Measurements from ENCODE around the gene EMX2.
"Not testable (repeated sequence)": the region's sequence is repeated elsewhere in the genome, so short reads cannot be mapped to it uniquely, and the experiment has no call there.

Gene EMX2

GRCh38 chr10:117542706-117543224 lies at the start of gene EMX2:
TSS of gene EMX2 (plus strand) at chr10:117542746. CDS start at chr10:117543268, 522 bp downstream.
- no peak for DNase-seq

- no peak for DNase-seq
These were observed 46.5 kb upstream of the EMX2 start for GRCh38 chr10:117496031-117496430.

GRCh38 chr10:117496616-117497028 lies 45.9 kb upstream of the EMX2 start:
- DNase-seq, result peak; percentile 60 to 63

GRCh38 chr10:117497736-117498135 lies 44.8 kb upstream of the EMX2 start:
- no peak for DNase-seq

- no peak for DNase-seq
These were observed 43.1 kb upstream of the EMX2 start for GRCh38 chr10:117499248-117500105.

- DNase-seq, result no peak
These were observed 42.1 kb upstream of the EMX2 start for GRCh38 chr10:117500456-117500855.

GRCh38 chr10:117501460-117502035 lies 41.0 kb upstream of the EMX2 start:
- DNase-seq, result no peak

GRCh38 chr10:117502421-117503243 lies 39.9 kb upstream of the EMX2 start:
- DNase-seq, result no peak

GRCh38 chr10:117503244-117504205 lies 39.0 kb upstream of the EMX2 start:
- no peak for DNase-seq

GRCh38 chr10:117504562-117504961 lies 38.0 kb upstream of the EMX2 start:
- DNase-seq, result no peak

- DNase-seq, result not testable (repeated sequence)
These were observed 35.5 kb upstream of the EMX2 start for GRCh38 chr10:117507081-117507480.

GRCh38 chr10:117509573-117509972 lies 33.0 kb upstream of the EMX2 start:
- no peak for DNase-seq

- no peak for DNase-seq
These were observed 30.8 kb upstream of the EMX2 start for GRCh38 chr10:117511601-117512390.

- DNase-seq, result no peak
These were observed 27.6 kb upstream of the EMX2 start for GRCh38 chr10:117514971-117515370.

GRCh38 chr10:117516681-117517080 lies 25.9 kb upstream of the EMX2 start:
- DNase-seq, result no peak

- no peak for DNase-seq
These were observed 24.3 kb upstream of the EMX2 start for GRCh38 chr10:117518246-117518645.

GRCh38 chr10:117519286-117519685 lies 23.3 kb upstream of the EMX2 start:
- no peak for DNase-seq

- DNase-seq, result no peak
These were observed 22.7 kb upstream of the EMX2 start for GRCh38 chr10:117519879-117520278.

- DNase-seq, result no peak
These were observed 11.8 kb upstream of the EMX2 start for GRCh38 chr10:117530791-117531190.

- no peak for DNase-seq
These were observed 11.1 kb upstream of the EMX2 start for GRCh38 chr10:117531371-117532002.

GRCh38 chr10:117532003-117532385 lies 10.6 kb upstream of the EMX2 start:
- no peak for DNase-seq
